ENCODE results near the gene DDX46. TPM values are rescaled to one million over a fixed set of nuclear protein-coding genes. Genes with fewer than 3 reads are reported as not detected.

DDX46 gene
- total RNA-seq, 1 donor from 2014 or later, result 32.0 TPM

Other genes starting within 250 kb of the DDX46 start
- gene JADE2, start 233.1 kb upstream of the DDX46 start, total RNA-seq, result 16.3 to 17.6 TPM (median 16.8 TPM) in 3 replicates
- gene SAR1B, start 126.0 kb upstream of the DDX46 start, total RNA-seq, result 76.8 to 95.5 TPM (median 77.1 TPM) in 3 replicates
- 48.1 to 50.7 TPM (median 48.2 TPM) in 3 replicates for gene SEC24A, start 110.0 kb upstream of the DDX46 start, total RNA-seq
- 36.1 to 41.6 TPM (median 39.0 TPM) in 3 replicates for gene CAMLG, start 20.2 kb upstream of the DDX46 start, total RNA-seq
- 98.7 to 121 TPM (median 109 TPM) in 3 replicates for gene C5orf24, start 87.2 kb downstream of the DDX46 start, total RNA-seq
- 73.0 to 102 TPM (median 79.9 TPM) in 3 replicates for gene TXNDC15, start 115.6 kb downstream of the DDX46 start, total RNA-seq
- 8.3 to 9.0 TPM (median 8.8 TPM) in 3 replicates for gene PCBD2, start 146.4 kb downstream of the DDX46 start, total RNA-seq
- gene CATSPER3, start 209.1 kb downstream of the DDX46 start, total RNA-seq, result 0.17 to 0.64 TPM (median 0.39 TPM) in 3 replicates